Anterior cingulate cortex (tissue), 58 donors: ENCODE results near the gene HFM1.

ENCODE experiments used
- DNase-seq, 58 donors: peaks; one replicate each; lab custom pipeline; 2025; lab: John Stamatoyannopoulos, UW

Gene HFM1

GRCh38 chr1:91261655-91262054 is 143.0 kb downstream of the HFM1 start:
- no peak for DNase-seq

- no peak for DNase-seq
Observed at GRCh38 chr1:91245435-91245834, 159.2 kb downstream of the HFM1 start.

GRCh38 chr1:91244737-91245136 is 159.9 kb downstream of the HFM1 start:
- DNase-seq, result no peak

- no peak for DNase-seq
Observed at GRCh38 chr1:91243171-91243570, 161.5 kb downstream of the HFM1 start.

GRCh38 chr1:91234181-91234580 is 170.5 kb downstream of the HFM1 start:
- no peak for DNase-seq

- no peak for DNase-seq
Observed at GRCh38 chr1:91226741-91227140, 177.9 kb downstream of the HFM1 start.

GRCh38 chr1:91224878-91225277 is 179.8 kb downstream of the HFM1 start:
- DNase-seq, result no peak

- DNase-seq, result no peak
Observed at GRCh38 chr1:91221017-91221416, 183.6 kb downstream of the HFM1 start.

- DNase-seq, result no peak
Observed at GRCh38 chr1:91217911-91218310, 186.7 kb downstream of the HFM1 start.
